SU-DHL-6 (cell line): ENCODE results near the gene ARHGEF28.

Experiments
- H2AFZ ChIP-seq: fragments of 200-600 bp; sonication (generic); 2 replicates; pipeline ENCODE4 v1.6.1; 2014; ENCODE audit warnings: low read depth, mild to moderate bottlenecking, moderate library complexity, mixed read lengths, antibody characterized with exemption, low read length; ENCODE audit not compliant: severe bottlenecking
- H3F3A ChIP-seq: fragments of 200-600 bp; shearing (Covaris generic); 2 replicates; pipeline ENCODE4 v1.6.0; 2016; ENCODE audit warnings: antibody characterized with exemption, mild to moderate bottlenecking; ENCODE audit not compliant: insufficient read depth
- H3K27ac ChIP-seq: fragments of 200-600 bp; sonication (generic); 2 replicates; pipeline ENCODE4 v1.5.1; 2016; ENCODE audit warnings: low read depth, mild to moderate bottlenecking, low read length, moderate library complexity, mixed read lengths
- H3K27me3 ChIP-seq: fragments of 200-600 bp; sonication (generic), shearing (Covaris generic); 2 replicates; pipeline ENCODE4 v1.6.0; 2014; ENCODE audit warnings: mild to moderate bottlenecking, low read length
- H3K36me3 ChIP-seq: fragments of 200-600 bp; sonication (generic); 2 replicates; pipeline ENCODE4 v1.6.1; 2014; ENCODE audit warnings: mild to moderate bottlenecking, low read length, mixed read lengths
- H3K4me2 ChIP-seq: fragments of 300-600, 200-600 bp; shearing (Covaris generic), sonication (generic); 2 replicates; pipeline ENCODE4 v1.6.0; 2014; ENCODE audit warnings: low read length, low read depth, mild to moderate bottlenecking; ENCODE audit not compliant: poor library complexity, severe bottlenecking
- H3K4me3 ChIP-seq: fragments of 200-600 bp; sonication (generic); 2 replicates; pipeline ENCODE4 v1.5.1; 2014; ENCODE audit warnings: antibody characterized with exemption, low read length, mild to moderate bottlenecking, mixed read lengths; ENCODE audit not compliant: insufficient read depth, poor library complexity, severe bottlenecking
- H3K79me2 ChIP-seq: fragments of 200-600 bp; sonication (generic); 2 replicates; pipeline ENCODE4 v1.6.1; 2014; ENCODE audit warnings: mild to moderate bottlenecking, low read length, moderate library complexity; ENCODE audit not compliant: insufficient read depth
- H3K9ac ChIP-seq: fragments of 200-600 bp; sonication (generic); 2 replicates; pipeline ENCODE4 v1.7.0; 2014; ENCODE audit warnings: mild to moderate bottlenecking, low read length
- H3K9me2 ChIP-seq: fragments of 200-600 bp; sonication (generic); replicated peaks from 2 replicates; pipeline ENCODE4 v1.6.1; 2014; ENCODE audit warnings: low read length; ENCODE audit not compliant: insufficient read depth
- H3K9me3 ChIP-seq: fragments of 200-600 bp; sonication (generic); 2 replicates; pipeline ENCODE4 v1.6.1; 2014; ENCODE audit warnings: low read length, mixed read lengths; ENCODE audit not compliant: insufficient read depth
- H4K20me1 ChIP-seq: fragments of 200-600 bp; sonication (generic); 2 replicates; pipeline ENCODE4 v1.6.1; 2014; ENCODE audit warnings: low read depth, mild to moderate bottlenecking, antibody characterized with exemption, low read length, moderate library complexity, mixed read lengths
- EZH2phosphoT487 ChIP-seq: fragments of 200-600 bp; sonication (generic), shearing (Covaris generic); conservative IDR thresholded peaks from 2 replicates; pipeline ENCODE4 v1.6.1; 2018; ENCODE audit warnings: mild to moderate bottlenecking, antibody characterized with exemption, low read length, moderate library complexity, mixed read lengths
- TF ChIP-seq, protein P1 (sequence below): fragments of 200-600 bp; sonication (generic); IDR thresholded peaks from one replicate; pipeline ENCODE4 v1.5.1; 2017; ENCODE audit warnings: antibody characterized with exemption, mild to moderate bottlenecking, low read length, moderate library complexity; ENCODE audit not compliant: insufficient read depth, poor library complexity, severe bottlenecking

Gene ARHGEF28

DNA sequence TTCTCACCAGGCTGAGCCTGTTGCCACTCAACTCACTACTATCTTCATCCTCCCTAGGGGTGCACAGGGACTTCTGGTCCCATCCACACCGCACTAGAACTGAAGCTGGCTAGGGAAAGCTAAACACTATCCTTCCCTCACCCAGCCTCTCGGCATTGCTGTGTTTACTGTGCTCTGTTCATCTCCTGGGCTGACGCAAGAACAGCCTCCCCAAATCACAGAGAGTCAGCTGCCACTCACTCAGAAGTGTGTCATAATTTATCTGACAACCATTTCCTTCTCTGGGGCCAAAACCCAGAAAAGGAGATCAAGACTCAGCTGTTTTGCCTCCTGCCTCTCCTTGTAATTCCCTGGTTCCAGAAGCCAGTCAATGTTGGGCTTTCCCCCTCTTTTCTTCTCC lies 92.8 kb downstream of the ARHGEF28 start:
- no peaks in the 10 kb centered on the region for H3K27me3 ChIP-seq
- no peak overlapping the region for H3K9ac ChIP-seq
- TF ChIP-seq, protein P1, sequence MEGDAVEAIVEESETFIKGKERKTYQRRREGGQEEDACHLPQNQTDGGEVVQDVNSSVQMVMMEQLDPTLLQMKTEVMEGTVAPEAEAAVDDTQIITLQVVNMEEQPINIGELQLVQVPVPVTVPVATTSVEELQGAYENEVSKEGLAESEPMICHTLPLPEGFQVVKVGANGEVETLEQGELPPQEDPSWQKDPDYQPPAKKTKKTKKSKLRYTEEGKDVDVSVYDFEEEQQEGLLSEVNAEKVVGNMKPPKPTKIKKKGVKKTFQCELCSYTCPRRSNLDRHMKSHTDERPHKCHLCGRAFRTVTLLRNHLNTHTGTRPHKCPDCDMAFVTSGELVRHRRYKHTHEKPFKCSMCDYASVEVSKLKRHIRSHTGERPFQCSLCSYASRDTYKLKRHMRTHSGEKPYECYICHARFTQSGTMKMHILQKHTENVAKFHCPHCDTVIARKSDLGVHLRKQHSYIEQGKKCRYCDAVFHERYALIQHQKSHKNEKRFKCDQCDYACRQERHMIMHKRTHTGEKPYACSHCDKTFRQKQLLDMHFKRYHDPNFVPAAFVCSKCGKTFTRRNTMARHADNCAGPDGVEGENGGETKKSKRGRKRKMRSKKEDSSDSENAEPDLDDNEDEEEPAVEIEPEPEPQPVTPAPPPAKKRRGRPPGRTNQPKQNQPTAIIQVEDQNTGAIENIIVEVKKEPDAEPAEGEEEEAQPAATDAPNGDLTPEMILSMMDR = no peak
- no peak for TF ChIP-seq EZH2phosphoT487
- H3K4me2 ChIP-seq = no peak overlapping the region
- no peaks in the 10 kb centered on the region for H3K36me3 ChIP-seq
- no peaks in the 10 kb centered on the region for H3K9me3 ChIP-seq
- H3K79me2 ChIP-seq = no peaks in the 10 kb centered on the region
- H3K27ac ChIP-seq = no peak overlapping the region
- H3F3A ChIP-seq = no peaks in the 10 kb centered on the region
- no peak overlapping the region for H2AFZ ChIP-seq
- H3K9me2 ChIP-seq = no peaks in the 10 kb centered on the region
- H4K20me1 ChIP-seq = no peaks in the 10 kb centered on the region
- H3K4me3 ChIP-seq = no peak overlapping the region

DNA sequence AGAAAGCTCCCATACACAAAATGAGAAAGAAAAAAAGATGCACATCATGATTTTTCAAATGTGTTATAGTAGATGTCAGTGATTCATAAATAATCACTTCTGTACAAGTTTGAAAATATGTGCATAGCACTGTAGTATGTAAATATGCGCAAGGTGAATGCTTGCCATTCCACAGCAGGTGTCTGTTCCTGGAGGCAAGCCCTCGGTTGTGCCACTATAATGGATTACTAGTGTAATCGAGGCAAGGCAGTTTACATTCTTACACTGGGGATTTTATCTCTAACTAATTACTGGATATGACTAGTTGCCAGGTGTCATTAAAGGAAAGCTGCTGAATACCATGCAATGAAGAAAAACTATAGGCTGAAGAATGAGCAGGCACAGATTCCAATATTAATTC lies 93.6 kb downstream of the ARHGEF28 start:
- no peak overlapping the region for H3K27ac ChIP-seq
- no peaks in the 10 kb centered on the region for H3K27me3 ChIP-seq
- H4K20me1 ChIP-seq = no peaks in the 10 kb centered on the region
- H3K9me3 ChIP-seq = no peaks in the 10 kb centered on the region
- H3K4me3 ChIP-seq = no peak overlapping the region
- H3K9ac ChIP-seq = no peak overlapping the region
- H3K79me2 ChIP-seq = no peaks in the 10 kb centered on the region
- H2AFZ ChIP-seq = no peak overlapping the region
- no peaks in the 10 kb centered on the region for H3K9me2 ChIP-seq
- H3K36me3 ChIP-seq = no peaks in the 10 kb centered on the region
- H3K4me2 ChIP-seq = no peak overlapping the region
- TF ChIP-seq, protein P1 = no peak
- no peak for TF ChIP-seq EZH2phosphoT487
- H3F3A ChIP-seq = no peaks in the 10 kb centered on the region

GRCh38 chr5:73722231-73722630 lies 96.2 kb downstream of the ARHGEF28 start:
- Histone ChIP-seq H3K4me3 (no peak overlapping the region), H3F3A (no peaks in the 10 kb centered on the region), H3K36me3 (no peaks in the 10 kb centered on the region), H4K20me1 (no peaks in the 10 kb centered on the region), H3K27me3 (no peaks in the 10 kb centered on the region), H3K9me2 (no peaks in the 10 kb centered on the region), H3K79me2 (no peaks in the 10 kb centered on the region), H3K9me3 (no peaks in the 10 kb centered on the region), H3K9ac (no peak overlapping the region), H2AFZ (no peak overlapping the region), H3K27ac (no peak overlapping the region), H3K4me2 (no peak overlapping the region)
- no peak for TF ChIP-seq EZH2phosphoT487
- TF ChIP-seq, protein P1 = no peak
